Adrenal gland (tissue), 5 donors: ENCODE data around the gene PAN3.

Experiments used
- CTCF ChIP-seq, 6 experiments: fragments of 450-650 bp in 4 of 6; fragments of 200-600 bp in 2 of 6; sonication (generic) in 1 of 6; IDR thresholded peaks; 1 replicate in 5 of 6; 2 replicates in 1 of 6; pipeline versions ENCODE4 v1.5.1 to v1.8.0; 2016 to 2021; ENCODE audit warnings: antibody characterized with exemption in 6 of 6, mild to moderate bottlenecking in 2 of 6, moderate library complexity in 1 of 6
- POLR2A ChIP-seq, 2 donors: fragments of 450-650 bp; IDR thresholded peaks; one replicate each; pipeline ENCODE4 v1.6.1; 2017; ENCODE audit warnings: antibody characterized with exemption in 2 of 2, mild to moderate bottlenecking in 2 of 2, moderate library complexity in 1 of 2
- donor health status: DM: no; HTN: no; CAD: no.

GRCh38 chr13:28161370-28161769, 23.0 kb downstream of the PAN3 start:
- no peak for TF ChIP-seq CTCF (IDR thresholded peaks at IDR 0.05)
- TF ChIP-seq POLR2A (IDR thresholded peaks at IDR 0.05), result no peak
